Ovary (tissue), 3 donors: ENCODE results near the gene MAPK13.

ENCODE experiments used
- CTCF ChIP-seq, 3 donors: fragments of 450-650 bp in 2 of 3; fragments of 200-600 bp in 1 of 3; IDR thresholded peaks; one replicate each; pipeline versions ENCODE4 v1.5.1 to v1.8.0; 2016 to 2022; ENCODE audit warnings: antibody characterized with exemption in 3 of 3, mild to moderate bottlenecking in 1 of 3
- EP300 ChIP-seq: sonication (generic); formaldehyde crosslinking; IDR thresholded peaks from one replicate; pipeline ENCODE4 v1.6.1; 2017; ENCODE audit warnings: antibody characterized with exemption
- donor health status: DM: no; HTN: no; CAD: no.

GRCh38 chr6:36121787-36122494 lies 8.4 kb upstream of the MAPK13 start:
- TF ChIP-seq CTCF (IDR thresholded peaks at IDR 0.05) (no peak), EP300 (no peak)
